GM12878 (cell line): ENCODE data around the gene STX1B. TPM values are rescaled to one million over a fixed set of nuclear protein-coding genes. Genes with fewer than 3 reads are reported as not detected.

Source experiments
- ATAC-seq: fragments of 200-7000 bp; cut with Tn5 transposase; 3 replicates; pipeline ENCODE4 v1.9.1; 2020; ENCODE audit warnings: mild to moderate bottlenecking, moderate library complexity
- BruUV-seq: library from RNA; stranded (reverse); fragments of 400-500 nt; replicated peaks from 2 replicates; lab custom pipeline; 2021; lab: Mats Ljungman, UMichigan
- CTCF ChIA-PET: fragments of 300-600 bp; sonication (Branson Sonifier 250); formaldehyde crosslinking; extraction: SDS; loops from one replicate; lab custom pipeline; 2021; ENCODE audit warnings: inconsistent platforms; lab: Yijun Ruan, JAX
- POLR2A ChIA-PET: fragments of 350-600 bp; formaldehyde crosslinking; extraction: SDS; loops from one replicate; lab custom pipeline; 2021; ENCODE audit warnings: inconsistent platforms; lab: Charles Lee
- RAD21 ChIA-PET: fragments of 300-600 bp; sonication (Branson Sonifier 250); formaldehyde crosslinking; loops from one replicate; lab custom pipeline; 2023; ENCODE audit warnings: antibody characterized with exemption; ENCODE audit not compliant: unreplicated experiment; lab: Charles Lee
- SMC1A ChIA-PET: fragments of 300-600 bp; sonication (Branson Sonifier 250); formaldehyde crosslinking; loops from one replicate; lab custom pipeline; 2023; ENCODE audit not compliant: unreplicated experiment, uncharacterized antibody; lab: Charles Lee
- DNase-seq: peaks from one replicate; pipeline ENCODE4 v3.0.0-alpha.2; 2011; ENCODE audit warnings: low read depth, low spot score
- FAIRE-seq: peaks from 3 replicates; lab custom pipeline; 2011; peaks lifted over from hg19 to GRCh38; lab: Jason Lieb, UNC
- H2AFZ ChIP-seq: 2 replicates; pipeline ENCODE4 v1.6.0; 2011; ENCODE audit warnings: low read depth, low read length, control low read depth; ENCODE audit not compliant: control insufficient read depth
- H3K27ac ChIP-seq: 2 replicates; pipeline ENCODE4 v1.5.1; 2011; ENCODE audit warnings: control low read depth; ENCODE audit not compliant: control insufficient read depth, insufficient read depth
- H3K27me3 ChIP-seq, 2 experiments: replicated peaks in 1 of 2; 2 replicates each; pipeline versions ENCODE4 v1.6.0 to v1.6.1; 2011; ENCODE audit warnings: low read length in 1 of 2; ENCODE audit not compliant: control insufficient read depth in 2 of 2, insufficient read depth in 2 of 2
- H3K36me3 ChIP-seq, 2 experiments: 2 replicates each; pipeline ENCODE4 v1.5.1; 2011; ENCODE audit warnings: low read length in 1 of 2; ENCODE audit not compliant: control insufficient read depth in 2 of 2, insufficient read depth in 2 of 2
- H3K4me1 ChIP-seq: 2 replicates; pipeline ENCODE4 v1.6.1; 2011; ENCODE audit warnings: mild to moderate bottlenecking, low read length, moderate library complexity, mixed read lengths; ENCODE audit not compliant: control insufficient read depth, insufficient read depth
- H3K4me2 ChIP-seq: 2 replicates; pipeline ENCODE4 v1.6.0; 2011; ENCODE audit warnings: control low read depth; ENCODE audit not compliant: control insufficient read depth, insufficient read depth
- H3K4me3 ChIP-seq: fragments of 200-600 bp; sonication (generic); 2 replicates; pipeline ENCODE4 v1.5.1; 2016
- H3K79me2 ChIP-seq: 2 replicates; pipeline ENCODE4 v1.6.0; 2011; ENCODE audit warnings: low read length; ENCODE audit not compliant: control insufficient read depth, insufficient read depth
- H3K9ac ChIP-seq: 2 replicates; pipeline ENCODE4 v1.8.0; 2011; ENCODE audit warnings: low read length, control low read depth, mixed read lengths; ENCODE audit not compliant: control insufficient read depth, insufficient read depth
- H3K9me3 ChIP-seq: replicated peaks from 3 replicates; pipeline ENCODE4 v1.5.1; 2011; ENCODE audit warnings: mild to moderate bottlenecking, low read length; ENCODE audit not compliant: control insufficient read depth, insufficient read depth
- H4K20me1 ChIP-seq: 2 replicates; pipeline ENCODE4 v1.6.0; 2011; ENCODE audit not compliant: control insufficient read depth, insufficient read depth
- BCL11A ChIP-seq: IDR thresholded peaks from 2 replicates; pipeline ENCODE4 v1.6.1; 2011; ENCODE audit warnings: low read depth, low read length
- CBX5 ChIP-seq: sonication (generic); IDR thresholded peaks from 2 replicates; pipeline ENCODE4 v1.6.1; 2016; ENCODE audit warnings: low read depth, moderate library complexity, mild to moderate bottlenecking, inconsistent platforms
- FOXM1 ChIP-seq: IDR thresholded peaks from 2 replicates; pipeline ENCODE4 v1.6.1; 2012; ENCODE audit warnings: low read depth, mild to moderate bottlenecking, inconsistent platforms, low read length, moderate library complexity
- MTA3 ChIP-seq: IDR thresholded peaks from 2 replicates; pipeline ENCODE4 v1.6.1; 2012; ENCODE audit warnings: low read length, inconsistent platforms, borderline replicate concordance
- NBN ChIP-seq: fragments of 450-650 bp; IDR thresholded peaks from 2 replicates; pipeline ENCODE4 v1.6.1; 2016
- NFYA ChIP-seq: IDR thresholded peaks from 2 replicates; pipeline ENCODE4 v1.6.1; 2011; ENCODE audit warnings: low read depth, mild to moderate bottlenecking, low read length, improper control_type of control experiment, borderline replicate concordance
- NFYB ChIP-seq: IDR thresholded peaks from 2 replicates; pipeline ENCODE4 v1.6.1; 2011; ENCODE audit warnings: low read depth, mild to moderate bottlenecking, low read length, improper control_type of control experiment, moderate library complexity; ENCODE audit not compliant: insufficient read depth
- NR2C1 ChIP-seq: fragments of 450-650 bp; IDR thresholded peaks from 2 replicates; pipeline ENCODE4 v1.6.1; 2017; ENCODE audit warnings: antibody characterized with exemption, mild to moderate bottlenecking, moderate library complexity
- POLR2A ChIP-seq: IDR thresholded peaks from 2 replicates; pipeline ENCODE4 v1.6.1; 2011; ENCODE audit warnings: low read depth, mild to moderate bottlenecking, low read length
- POLR2AphosphoS5 ChIP-seq: IDR thresholded peaks from 2 replicates; pipeline ENCODE4 v1.6.1; 2011; ENCODE audit warnings: mild to moderate bottlenecking, low read length, inconsistent platforms
- SMARCA5 ChIP-seq: fragments of 450-650 bp; IDR thresholded peaks from 2 replicates; pipeline ENCODE4 v1.6.1; 2017; ENCODE audit warnings: mild to moderate bottlenecking
- SP1 ChIP-seq: IDR thresholded peaks from one replicate; pipeline ENCODE4 v1.6.1; 2011; ENCODE audit warnings: low read depth, low read length
- SUPT20H ChIP-seq: IDR thresholded peaks from 2 replicates; pipeline ENCODE4 v1.6.1; 2011; ENCODE audit warnings: low read depth, mild to moderate bottlenecking, low read length, moderate library complexity, borderline replicate concordance; ENCODE audit not compliant: control insufficient read depth
- TBL1XR1 ChIP-seq: IDR thresholded peaks from 2 replicates; pipeline ENCODE4 v1.6.1; 2012; ENCODE audit warnings: low read depth, low read length, improper control_type of control experiment
- TCF7 ChIP-seq: IDR thresholded peaks from 2 replicates; pipeline ENCODE4 v1.6.1; 2014; ENCODE audit warnings: antibody characterized with exemption, borderline replicate concordance
- ZBED1 ChIP-seq: IDR thresholded peaks from 2 replicates; pipeline ENCODE4 v1.6.1; 2016; ENCODE audit warnings: borderline replicate concordance
- ZNF24 ChIP-seq: fragments of 450-650 bp; IDR thresholded peaks from 2 replicates; pipeline ENCODE4 v1.6.1; 2017; ENCODE audit warnings: antibody characterized with exemption, mild to moderate bottlenecking
- ZNF274 ChIP-seq: IDR thresholded peaks from one replicate; pipeline ENCODE4 v1.8.0; 2011; ENCODE audit not compliant: insufficient read length, insufficient read depth
- WGBS: methylation state at CpG from one replicate; pipeline ENCODE4 v1.1.6; 2016; ENCODE audit warnings: low lambda C conversion rate; ENCODE audit not compliant: insufficient replicate concordance, insufficient coverage; ENCODE audit errors: missing lambda C conversion rate; 5-methylcytosine and 5-hydroxymethylcytosine counted together
- in situ Hi-C: fragments of 300-500 bp; cut with MboI; formaldehyde crosslinking; loops from 9 replicates; pipeline ENCODE4 v1.14.3; 2018; ENCODE audit warnings: mixed read lengths
- intact Hi-C: fragments of 100-400 bp; cut with micrococcal nuclease; formaldehyde crosslinking; loops from one replicate; pipeline ENCODE4 v1.14.2; 2022; ENCODE audit not compliant: unreplicated experiment
- polyA plus RNA-seq, 11 experiments: library from polyadenylated mRNA; depleted of rRNA in 4 of 11; unstranded in 6 of 11; stranded (reverse) in 5 of 11; fragments of >200 nt; fragmentation: Nextera tagmentation in 4 of 11; fragmentation: Illumina TruSeq in 1 of 11; extraction: Ambion mirVana in 4 of 11; extraction: Trizol in 1 of 11; gene quantifications; 1 replicate in 1 of 11; 2 replicates in 10 of 11; pipeline versions ENCODE4 v1.2.1 to v1.2.3, GENCODE V29; 2011 to 2016; ENCODE audit warnings: inconsistent platforms in 2 of 11, missing spikeins in 2 of 11, low read depth in 1 of 11
- total RNA-seq, 4 experiments: library from RNA; depleted of rRNA in 3 of 4; stranded (reverse); fragments of >200 nt in 3 of 4; fragmentation: Illumina TruSeq in 1 of 4; extraction: Trizol in 1 of 4; gene quantifications; 2 replicates each; pipeline versions ENCODE4 v1.2.1 to v1.2.3, GENCODE V29; 2013 to 2021
- TF ChIP-seq, protein P1 (sequence below): IDR thresholded peaks from 2 replicates; pipeline ENCODE4 v1.6.1; 2012; ENCODE audit warnings: low read depth, low read length, improper control_type of control experiment

Gene STX1B
- total and polyA plus RNA-seq, 10 of the 15 experiments (the other 5 are each of a cell fraction or from before 2014, with no cell fraction given): 0.22 to 2.5 (median 1.1) TPM

DNA sequence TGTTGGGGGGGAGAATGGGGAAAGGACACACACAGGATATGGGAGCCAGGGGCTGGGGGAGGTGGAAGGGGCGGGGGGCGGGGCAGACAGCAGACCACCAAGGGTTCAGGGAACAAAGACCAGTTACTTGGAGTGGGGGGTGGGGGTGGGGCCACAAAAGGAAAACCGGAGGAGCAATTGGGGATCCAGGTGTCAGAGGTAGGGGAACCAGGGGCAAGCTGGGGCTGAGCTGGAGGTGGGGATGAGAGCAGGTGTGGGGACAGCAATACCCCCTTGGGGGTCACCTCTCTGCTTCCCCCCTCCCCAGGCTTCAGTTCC, 62.9 kb downstream of the STX1B start:
- no peak overlapping the region for H2AFZ ChIP-seq
- no peaks in the 10 kb centered on the region for H3K27me3 ChIP-seq
- peaks cover 1 to 9% of the 10 kb centered on the region in 2 experiments; a peak in 2 of 4 replicates for H3K36me3 ChIP-seq
- H3K79me2 ChIP-seq: peaks cover 19% of the 10 kb centered on the region
- no peak overlapping the region for H3K4me2 ChIP-seq
- peaks cover 9% of the 10 kb centered on the region for H3K4me1 ChIP-seq
- H4K20me1 ChIP-seq: no peaks in the 10 kb centered on the region
- no peak for FAIRE-seq
- no peak overlapping the region for H3K4me3 ChIP-seq
- TF ChIP-seq ZNF274: no peak
- no peak for TF ChIP-seq CBX5
- no peak for TF ChIP-seq SUPT20H
- TF ChIP-seq MTA3: no peak
- TF ChIP-seq NFYB: no peak
- no peak for TF ChIP-seq TBL1XR1
- WGBS: 93% methylated on average over 3 of the region's 3 CpGs
- in situ Hi-C loops (no loop called here), intact Hi-C loops (no loop called here)
- ChIA-PET POLR2A (no interaction called here), RAD21 (no interaction called here), SMC1A (no interaction called here), CTCF (no interaction called here)
- no peak overlapping the region for H3K27ac ChIP-seq
- no peak overlapping the region for H3K9ac ChIP-seq
- DNase-seq: no peak
- no TSS peak for BruUV-seq
- ATAC-seq: no peak
- H3K9me3 ChIP-seq: no peaks in the 10 kb centered on the region

DNA sequence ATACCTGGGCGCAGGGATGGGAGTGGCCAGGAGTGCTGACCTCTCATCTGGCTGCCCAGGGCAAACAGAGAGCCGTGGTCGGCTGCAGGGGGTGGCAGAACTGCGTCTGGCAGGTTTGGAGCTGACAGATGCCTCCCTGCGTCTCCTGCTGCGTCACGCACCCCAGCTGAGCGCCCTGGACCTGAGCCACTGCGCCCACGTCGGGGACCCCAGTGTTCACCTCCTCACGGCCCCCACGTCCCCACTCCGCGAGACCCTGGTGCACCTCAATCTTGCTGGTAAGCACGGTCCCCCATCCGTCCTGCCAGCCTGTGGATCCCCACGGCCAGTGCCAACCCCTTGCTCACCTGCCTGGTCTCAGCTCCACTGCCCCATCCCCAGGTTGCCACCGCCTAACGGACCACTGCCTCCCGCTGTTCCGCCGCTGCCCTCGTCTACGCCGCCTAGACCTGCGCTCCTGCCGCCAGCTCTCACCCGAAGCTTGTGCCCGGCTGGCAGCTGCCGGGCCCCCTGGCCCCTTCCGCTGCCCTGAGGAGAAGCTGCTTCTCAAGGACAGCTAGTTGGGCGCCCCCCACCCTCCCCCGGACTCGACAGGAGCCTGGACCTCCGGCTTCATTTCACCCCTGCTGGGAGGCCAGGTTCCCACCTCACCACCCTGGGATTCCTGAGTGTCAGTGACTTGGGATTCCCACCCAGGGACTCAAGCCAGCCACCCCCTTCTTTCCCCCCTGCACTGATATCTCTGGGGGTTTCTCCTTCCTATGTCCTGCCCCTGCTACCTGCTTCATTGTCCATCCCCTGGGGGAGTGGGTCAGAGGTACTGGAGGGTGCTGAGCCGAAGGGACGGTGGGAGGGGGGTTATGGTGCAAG, 63.5 kb downstream of the STX1B start:
- SMC1A ChIA-PET: no interaction called here
- Histone ChIP-seq H3K4me1 (peaks cover 12% of the 10 kb centered on the region), H4K20me1 (no peaks in the 10 kb centered on the region), H3K27ac (no peak overlapping the region), H2AFZ (no peak overlapping the region), H3K4me3 (no peak overlapping the region), H3K36me3 (peaks cover 1 to 12% of the 10 kb centered on the region in 2 experiments; a peak in 2 of 4 replicates), H3K79me2 (peaks cover 19% of the 10 kb centered on the region), H3K9me3 (no peaks in the 10 kb centered on the region), H3K4me2 (no peak overlapping the region), H3K27me3 (no peaks in the 10 kb centered on the region), H3K9ac (no peak overlapping the region)
- RAD21 ChIA-PET: no interaction called here
- BruUV-seq: no TSS peak
- intact Hi-C loops (no loop called here), in situ Hi-C loops (no loop called here)
- POLR2A ChIA-PET: no interaction called here
- DNase-seq (no peak), ATAC-seq (no peak), FAIRE-seq (no peak)
- WGBS: 97% methylated on average over 38 of the region's 38 CpGs
- CTCF ChIA-PET: no interaction called here
- TF ChIP-seq BCL11A (no peak), NFYA (no peak), SP1 (no peak), ZBED1 (no peak), POLR2AphosphoS5 (no peak), FOXM1 (no peak), SMARCA5 (no peak), TCF7 (no peak), NBN (no peak), ZNF24 (no peak), POLR2A (no peak), NR2C1 (no peak)
- TF ChIP-seq, protein P1, sequence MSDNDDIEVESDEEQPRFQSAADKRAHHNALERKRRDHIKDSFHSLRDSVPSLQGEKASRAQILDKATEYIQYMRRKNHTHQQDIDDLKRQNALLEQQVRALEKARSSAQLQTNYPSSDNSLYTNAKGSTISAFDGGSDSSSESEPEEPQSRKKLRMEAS: no peak
